WTC11 (cell line): ENCODE measurements around the gene QTRT2. TPM values are rescaled to one million over a fixed set of nuclear protein-coding genes. Genes with fewer than 3 reads are reported as not detected.

Experiments used
- ATAC-seq: fragments of 200-7000 bp; cut with Tn5 transposase; 2 replicates; pipeline ENCODE4 v1.10.0; 2021; ENCODE audit warnings: mild to moderate bottlenecking, moderate library complexity
- CTCF ChIA-PET: fragments of 300-600 bp; sonication (Branson Sonifier 250); formaldehyde crosslinking; loops from one replicate; lab custom pipeline; 2021; ENCODE audit warnings: antibody characterized with exemption; lab: Charles Lee
- POLR2A ChIA-PET: fragments of 350-600 bp; sonication (Branson Sonifier 250); formaldehyde crosslinking; loops from one replicate; lab custom pipeline; 2021; ENCODE audit warnings: antibody characterized with exemption; lab: Charles Lee
- DNase-seq: peaks from one replicate; pipeline ENCODE4 v3.0.0; 2021; ENCODE audit warnings: low spot score
- H3K27ac Mint-ChIP-seq: 2 replicates; pipeline ENCODE4 v1.8.0; 2021; ENCODE audit warnings: mixed read lengths
- H3K27me3 Mint-ChIP-seq: 2 replicates; pipeline ENCODE4 v1.8.0; 2021; ENCODE audit warnings: low read depth, mild to moderate bottlenecking, moderate library complexity, mixed read lengths
- H3K36me3 Mint-ChIP-seq: 2 replicates; pipeline ENCODE4 v1.8.0; 2021; ENCODE audit warnings: mixed read lengths
- H3K4me1 Mint-ChIP-seq: 2 replicates; pipeline ENCODE4 v1.8.0; 2022; ENCODE audit warnings: mixed read lengths
- H3K4me3 Mint-ChIP-seq: 2 replicates; pipeline ENCODE4 v1.8.0; 2021; ENCODE audit warnings: mild to moderate bottlenecking, moderate library complexity, mixed read lengths
- H3K9me3 Mint-ChIP-seq: 2 replicates; pipeline ENCODE4 v1.8.0; 2021; ENCODE audit warnings: mixed read lengths
- CREB1 ChIP-seq: sonication (generic); formaldehyde crosslinking; IDR thresholded peaks from 2 replicates; pipeline ENCODE4 v1.8.0; 2023; ENCODE audit warnings: mild to moderate bottlenecking, missing genetic modification reagents
- CREM ChIP-seq: sonication (generic); formaldehyde crosslinking; IDR thresholded peaks from 2 replicates; pipeline ENCODE4 v1.8.1; 2022; ENCODE audit warnings: mild to moderate bottlenecking, missing genetic modification reagents, moderate library complexity
- E2F5 ChIP-seq: sonication (generic); formaldehyde crosslinking; IDR thresholded peaks from 2 replicates; pipeline ENCODE4 v1.8.1; 2022; ENCODE audit warnings: mild to moderate bottlenecking, moderate library complexity, missing genetic modification reagents
- ERG ChIP-seq: fragments of 250-450 bp; sonication (Bioruptor Pico); IDR thresholded peaks from 2 replicates; pipeline ENCODE4 v1.8.0; 2021; ENCODE audit warnings: mild to moderate bottlenecking
- ETV6 ChIP-seq: sonication (generic); formaldehyde crosslinking; IDR thresholded peaks from 2 replicates; pipeline ENCODE4 v1.8.1; 2022; ENCODE audit warnings: mild to moderate bottlenecking, missing genetic modification reagents
- FOXJ3 ChIP-seq: sonication (generic); formaldehyde crosslinking; IDR thresholded peaks from 2 replicates; pipeline ENCODE4 v1.9.0; 2021; ENCODE audit warnings: missing genetic modification reagents, mild to moderate bottlenecking, borderline replicate concordance
- PRDM15 ChIP-seq: sonication (generic); formaldehyde crosslinking; IDR thresholded peaks from 2 replicates; pipeline ENCODE4 v1.8.0; 2022; ENCODE audit warnings: missing genetic modification reagents
- PRRX2 ChIP-seq: fragments of 250-450 bp; sonication (Bioruptor Pico); IDR thresholded peaks from 2 replicates; pipeline ENCODE4 v1.8.0; 2021; ENCODE audit warnings: mild to moderate bottlenecking
- SOX15 ChIP-seq: fragments of 250-450 bp; sonication (Bioruptor Pico); IDR thresholded peaks from 2 replicates; pipeline ENCODE4 v1.9.0; 2021; ENCODE audit warnings: mild to moderate bottlenecking
- TEAD1 ChIP-seq: sonication (generic); formaldehyde crosslinking; IDR thresholded peaks from 2 replicates; pipeline ENCODE4 v1.8.0; 2022; ENCODE audit warnings: mild to moderate bottlenecking, missing genetic modification reagents
- USF2 ChIP-seq: sonication (generic); formaldehyde crosslinking; IDR thresholded peaks from 2 replicates; pipeline ENCODE4 v1.8.1; 2023; ENCODE audit warnings: mild to moderate bottlenecking, missing genetic modification reagents, moderate library complexity
- ZMAT4 ChIP-seq: fragments of 250-450 bp; sonication (Bioruptor Pico); IDR thresholded peaks from 2 replicates; pipeline ENCODE4 v1.9.0; 2021; ENCODE audit warnings: mild to moderate bottlenecking
- ZNF423 ChIP-seq: fragments of 250-450 bp; sonication (Bioruptor Pico); IDR thresholded peaks from 2 replicates; pipeline ENCODE4 v2.1.2; 2022; ENCODE audit warnings: mild to moderate bottlenecking, moderate library complexity
- ZNF512 ChIP-seq: sonication (generic); formaldehyde crosslinking; IDR thresholded peaks from 2 replicates; pipeline ENCODE4 v1.8.1; 2022; ENCODE audit warnings: missing genetic modification reagents, borderline replicate concordance
- ZNF532 ChIP-seq: fragments of 250-450 bp; sonication (Bioruptor Pico); IDR thresholded peaks from 2 replicates; pipeline ENCODE4 v1.9.0; 2021; ENCODE audit warnings: mild to moderate bottlenecking, borderline replicate concordance
- ZSCAN18 ChIP-seq: fragments of 250-450 bp; sonication (Bioruptor Pico); IDR thresholded peaks from 2 replicates; pipeline ENCODE4 v2.1.2; 2022; ENCODE audit warnings: mild to moderate bottlenecking, moderate library complexity
- total RNA-seq: library from RNA; stranded (reverse); gene quantifications from 3 replicates; pipeline ENCODE4 v1.2.3, GENCODE V29; 2021

QTRT2 gene
- total RNA-seq, 1 experiment from 2014 or later, result 40.0 TPM

- no peak for ATAC-seq
- TF ChIP-seq PRDM15 (CRISPR knock-in tag), result no peak
- TF ChIP-seq TEAD1 (CRISPR knock-in tag), result no peak
- TF ChIP-seq FOXJ3 (CRISPR knock-in tag), result no peak
- no peak for TF ChIP-seq ETV6
- no peak for TF ChIP-seq CREM
- TF ChIP-seq ERG (CRISPR knock-in tag), result no peak
- TF ChIP-seq SOX15 (CRISPR knock-in tag), result no peak
- TF ChIP-seq ZNF532 (CRISPR knock-in tag), result no peak
- no peak for TF ChIP-seq CREB1
- no peak for TF ChIP-seq ZNF423
- no peak for TF ChIP-seq ZSCAN18 (CRISPR knock-in tag)
- TF ChIP-seq ZMAT4, result no peak
- TF ChIP-seq USF2 (CRISPR knock-in tag), result no peak
- no peak for TF ChIP-seq E2F5
- TF ChIP-seq PRRX2 (CRISPR knock-in tag), result no peak
- no peak for TF ChIP-seq ZNF512 (CRISPR knock-in tag)
- TF ChIP-seq, all 79 proteins: peak for 0
- Mint-ChIP-seq H3K36me3 (no peaks in the 10 kb centered on the region), H3K27me3 (no peaks in the 10 kb centered on the region), H3K4me3 (no peak overlapping the region), H3K27ac (no peak overlapping the region), H3K4me1 (no peaks in the 10 kb centered on the region), H3K9me3 (peaks cover 10% of the 10 kb centered on the region; the same call in 1 of the 2 replicates)
- ChIA-PET POLR2A (no interaction called here), CTCF (interaction anchor here (0.6 kb wide), 1 partner anchor 202 kb away, joined by 3 read pairs; no protein-coding TSS in a partner anchor)
- DNase-seq, result no peak
Measured at GRCh38 chr3:114133947-114134346, 77.4 kb downstream of the QTRT2 start.
